HG03442 (cell line): ENCODE measurements around the gene SALL3.
"Not testable (repeated sequence)": the region's sequence is repeated elsewhere in the genome, so short reads cannot be mapped to it uniquely, and the experiment has no call there.

Experiments used
- ATAC-seq: cut with Tn5 transposase; IDR thresholded peaks from one replicate; pipeline ENCODE4 v1.9.1; 2021; ENCODE audit warnings: mild to moderate bottlenecking, moderate library complexity; ENCODE audit not compliant: unreplicated experiment

The SALL3 gene

DNA sequence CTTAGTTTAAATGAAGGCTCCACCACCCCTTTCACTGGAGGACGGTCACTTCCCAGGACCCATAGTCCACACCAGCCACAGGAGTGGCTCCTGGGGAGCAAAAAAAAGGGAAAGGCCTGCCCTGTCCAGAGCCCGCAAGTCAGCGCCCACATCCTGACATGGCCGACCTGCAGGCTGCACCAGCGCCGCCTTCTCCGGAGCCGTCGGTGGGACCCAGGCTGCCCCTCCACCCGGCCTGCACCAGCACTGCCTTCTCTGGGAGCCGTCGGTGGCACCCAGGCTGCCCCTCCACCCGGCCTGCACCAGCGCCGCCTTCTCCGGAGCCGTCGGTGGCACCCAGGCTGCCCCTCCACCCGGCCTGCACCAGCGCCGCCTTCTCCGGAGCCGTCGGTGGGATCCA, 14.9 kb upstream of the SALL3 start:
- ATAC-seq = not testable (repeated sequence)

- no peak for ATAC-seq
Observed at GRCh38 chr18:78965260-78965659, 14.4 kb upstream of the SALL3 start.

GRCh38 chr18:78965917-78966792, 13.5 kb upstream of the SALL3 start:
- no peak for ATAC-seq

DNA sequence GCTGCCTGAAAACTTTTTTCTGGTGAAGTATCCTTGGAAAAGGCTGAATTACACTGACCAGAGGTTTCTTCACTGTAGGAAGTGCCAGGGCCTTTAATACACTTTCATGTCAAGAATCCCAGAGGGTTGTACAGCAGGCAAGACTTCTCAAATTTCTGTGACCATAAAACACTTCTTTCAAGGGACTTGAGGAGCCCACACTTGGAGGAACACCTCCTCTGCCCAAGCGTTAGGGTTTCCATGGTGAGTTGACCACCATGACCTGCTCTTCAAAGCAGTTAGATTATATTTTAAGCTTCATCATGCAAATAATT, 12.9 kb upstream of the SALL3 start:
- no peak for ATAC-seq

GRCh38 chr18:78967692-78968091, 11.9 kb upstream of the SALL3 start:
- ATAC-seq = no peak

DNA sequence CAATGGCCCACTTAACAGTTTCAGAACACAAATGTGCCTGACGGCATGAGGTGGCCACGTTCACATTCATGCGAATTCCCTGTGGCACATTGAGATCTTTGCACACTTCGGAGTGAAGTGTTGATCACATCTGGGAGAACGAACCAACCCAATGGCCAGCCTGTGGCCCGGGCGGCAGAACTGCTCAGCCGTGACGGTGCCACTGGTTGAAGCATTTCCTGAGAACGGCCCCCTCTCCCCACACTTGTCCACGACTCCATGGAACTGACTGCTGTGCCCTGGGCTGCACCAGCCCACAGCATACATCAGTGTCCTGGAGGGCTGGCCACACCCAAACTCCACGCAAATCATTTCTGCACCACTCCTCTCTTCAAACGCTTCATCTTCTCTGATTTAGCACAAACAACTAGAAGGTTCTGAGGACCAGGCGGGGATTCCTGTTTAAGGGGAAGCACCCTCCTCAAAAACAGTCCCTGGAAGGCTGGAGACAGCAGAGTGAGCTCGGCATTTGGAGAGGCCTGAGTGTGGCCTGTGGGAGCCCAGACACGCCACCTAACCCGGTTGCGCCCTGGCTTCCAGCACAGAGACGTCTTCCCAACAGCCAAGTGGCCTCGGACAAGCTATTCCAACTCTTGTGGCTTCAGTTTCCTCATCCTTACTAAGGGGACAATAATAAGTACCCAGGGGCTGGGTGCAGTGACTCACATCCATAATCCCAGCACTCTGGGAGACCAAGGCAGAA, 9.9 kb upstream of the SALL3 start:
- ATAC-seq = no peak

DNA sequence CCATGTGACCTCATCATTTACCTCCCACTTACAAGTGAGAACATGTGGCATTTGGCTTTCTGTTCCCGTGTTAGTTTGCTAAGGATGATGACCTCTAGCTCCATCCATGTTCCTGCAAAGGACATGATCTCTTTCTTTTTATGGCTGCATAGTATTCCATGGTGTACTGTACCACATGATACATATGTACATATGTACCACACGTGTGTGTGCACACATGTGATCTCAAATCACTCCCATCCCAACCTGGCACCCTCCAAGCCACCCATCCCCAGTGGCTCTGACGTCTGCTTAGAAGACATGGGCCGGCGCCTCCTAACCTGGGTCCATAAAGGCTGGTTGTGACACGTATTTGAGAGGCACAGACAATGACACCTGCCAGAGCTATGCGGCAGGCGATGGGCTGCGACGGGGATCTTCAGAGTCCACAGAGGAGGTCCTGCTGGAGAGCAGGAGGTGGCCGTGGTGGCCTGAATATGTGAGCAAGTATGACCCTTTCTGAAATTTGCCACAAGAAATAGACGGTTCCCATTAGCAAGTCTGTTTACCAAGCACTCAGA, 8.8 kb upstream of the SALL3 start:
- ATAC-seq = no peak

- no peak for ATAC-seq
Observed at GRCh38 chr18:78971511-78972245, 7.9 kb upstream of the SALL3 start.

DNA sequence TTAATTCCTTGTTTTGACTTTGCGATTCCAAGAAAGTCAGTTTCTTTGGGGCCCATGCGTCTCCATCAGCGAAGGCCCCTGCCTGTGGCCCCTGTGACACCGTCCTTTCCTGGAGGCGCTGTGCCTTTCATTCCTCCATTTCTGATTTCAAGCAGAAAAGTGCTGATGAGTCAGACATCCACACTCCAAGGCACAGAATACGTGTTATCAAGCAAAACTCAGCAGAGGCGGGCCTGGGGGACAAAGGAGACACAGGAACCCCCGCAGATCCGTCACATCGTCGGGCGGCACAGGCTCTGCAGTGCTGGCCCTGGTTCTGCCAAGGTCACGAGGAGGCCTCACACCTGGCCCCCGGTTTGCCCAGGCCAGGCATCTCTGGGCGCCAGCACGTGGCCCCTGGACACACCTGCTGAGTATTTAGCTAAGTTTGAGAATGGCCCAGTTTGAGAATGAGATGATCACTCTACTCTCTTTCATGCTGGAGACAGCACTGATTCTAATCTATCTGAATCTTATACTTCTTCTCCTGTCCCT, 7.2 kb upstream of the SALL3 start:
- ATAC-seq = no peak

GRCh38 chr18:78972930-78973331, 6.7 kb upstream of the SALL3 start:
- ATAC-seq = no peak

- ATAC-seq = no peak
Observed at GRCh38 chr18:78973357-78974083, 6.1 kb upstream of the SALL3 start.

GRCh38 chr18:78974115-78974761, 5.4 kb upstream of the SALL3 start:
- no peak for ATAC-seq

DNA sequence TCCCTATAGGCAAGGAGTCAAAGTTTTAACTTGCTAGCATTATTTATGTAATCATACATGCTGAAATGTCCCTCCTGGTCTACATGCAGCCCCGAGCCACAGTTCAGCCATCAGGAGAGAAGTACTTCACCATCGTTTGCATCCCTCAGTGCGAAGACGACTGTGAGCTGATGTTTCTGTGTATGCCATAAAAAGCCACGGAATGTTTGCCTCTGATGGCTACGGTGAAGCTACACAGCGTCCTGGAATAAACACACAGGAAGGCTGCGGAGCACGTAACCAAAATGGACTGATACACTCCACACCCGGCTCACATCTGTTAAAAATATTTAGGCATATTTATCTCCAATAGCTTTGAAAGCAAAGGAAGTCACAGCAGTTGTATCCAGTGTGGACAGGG, 4.3 kb upstream of the SALL3 start:
- no peak for ATAC-seq

- ATAC-seq = no peak
Observed at GRCh38 chr18:78975699-78976335, 3.8 kb upstream of the SALL3 start.

GRCh38 chr18:78976765-78977636, 2.6 kb upstream of the SALL3 start:
- no peak for ATAC-seq

- ATAC-seq = no peak
Observed at GRCh38 chr18:78977637-78978348, 1.8 kb upstream of the SALL3 start.

GRCh38 chr18:78978349-78979055, 1.1 kb upstream of the SALL3 start:
- ATAC-seq = no peak
